Measurements from ENCODE around the gene SLC4A5. TPM values are rescaled to one million over a fixed set of nuclear protein-coding genes. Genes with fewer than 3 reads are reported as not detected.

SLC4A5 gene, protein sequence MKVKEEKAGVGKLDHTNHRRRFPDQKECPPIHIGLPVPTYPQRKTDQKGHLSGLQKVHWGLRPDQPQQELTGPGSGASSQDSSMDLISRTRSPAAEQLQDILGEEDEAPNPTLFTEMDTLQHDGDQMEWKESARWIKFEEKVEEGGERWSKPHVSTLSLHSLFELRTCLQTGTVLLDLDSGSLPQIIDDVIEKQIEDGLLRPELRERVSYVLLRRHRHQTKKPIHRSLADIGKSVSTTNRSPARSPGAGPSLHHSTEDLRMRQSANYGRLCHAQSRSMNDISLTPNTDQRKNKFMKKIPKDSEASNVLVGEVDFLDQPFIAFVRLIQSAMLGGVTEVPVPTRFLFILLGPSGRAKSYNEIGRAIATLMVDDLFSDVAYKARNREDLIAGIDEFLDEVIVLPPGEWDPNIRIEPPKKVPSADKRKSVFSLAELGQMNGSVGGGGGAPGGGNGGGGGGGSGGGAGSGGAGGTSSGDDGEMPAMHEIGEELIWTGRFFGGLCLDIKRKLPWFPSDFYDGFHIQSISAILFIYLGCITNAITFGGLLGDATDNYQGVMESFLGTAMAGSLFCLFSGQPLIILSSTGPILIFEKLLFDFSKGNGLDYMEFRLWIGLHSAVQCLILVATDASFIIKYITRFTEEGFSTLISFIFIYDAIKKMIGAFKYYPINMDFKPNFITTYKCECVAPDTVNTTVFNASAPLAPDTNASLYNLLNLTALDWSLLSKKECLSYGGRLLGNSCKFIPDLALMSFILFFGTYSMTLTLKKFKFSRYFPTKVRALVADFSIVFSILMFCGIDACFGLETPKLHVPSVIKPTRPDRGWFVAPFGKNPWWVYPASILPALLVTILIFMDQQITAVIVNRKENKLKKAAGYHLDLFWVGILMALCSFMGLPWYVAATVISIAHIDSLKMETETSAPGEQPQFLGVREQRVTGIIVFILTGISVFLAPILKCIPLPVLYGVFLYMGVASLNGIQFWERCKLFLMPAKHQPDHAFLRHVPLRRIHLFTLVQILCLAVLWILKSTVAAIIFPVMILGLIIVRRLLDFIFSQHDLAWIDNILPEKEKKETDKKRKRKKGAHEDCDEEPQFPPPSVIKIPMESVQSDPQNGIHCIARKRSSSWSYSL
- total RNA-seq, result 1 to 10 TPM; 2.1 to 3.1 (median 2.1) TPM
- long read RNA-seq, donor 1, result 0 reads
- long read RNA-seq, donor 2, result 0 reads

DNA sequence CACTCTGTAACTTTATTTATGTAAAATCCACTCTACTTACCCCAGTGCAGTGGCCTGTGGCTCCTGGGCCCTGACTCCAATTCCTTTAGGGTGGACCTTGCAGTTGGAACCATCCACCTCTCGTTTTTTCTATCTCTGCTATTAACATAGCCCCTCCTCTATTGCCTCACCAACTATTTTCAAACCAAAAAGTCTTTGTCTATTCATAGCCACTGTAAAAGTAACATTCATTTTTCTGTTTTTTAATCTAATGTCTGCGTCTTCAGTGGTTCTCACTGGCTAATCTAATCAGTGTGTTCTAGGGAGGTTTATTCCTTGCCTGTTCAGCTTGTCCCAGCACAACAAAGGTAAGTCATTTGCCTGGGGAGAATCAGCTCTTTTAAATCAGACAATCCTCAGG, at the start of gene SLC4A5:
SLC4A5 (minus strand) TSS at position 101 of the 400 bp plus-strand sequence. CDS start 28,393 bp downstream, outside the sequence.
- H3K36me3 ChIP-seq (ENCODE audit: low read depth), result no peaks in the 10 kb centered on the region
- H3K4me1 ChIP-seq (ENCODE audit: low read depth), result no peaks in the 10 kb centered on the region
- ATAC-seq, result no peak
- DNase-seq, result no peak
- H3K4me3 ChIP-seq, result no peak within 1 kb of the TSS
- H3K9me3 ChIP-seq, result no peaks in the 10 kb centered on the region
- intact Hi-C loops (cut with DNase I, micrococcal nuclease), result no loop called here
- TF ChIP-seq CTCF (IDR thresholded peaks at IDR 0.05), result no peak

DNA sequence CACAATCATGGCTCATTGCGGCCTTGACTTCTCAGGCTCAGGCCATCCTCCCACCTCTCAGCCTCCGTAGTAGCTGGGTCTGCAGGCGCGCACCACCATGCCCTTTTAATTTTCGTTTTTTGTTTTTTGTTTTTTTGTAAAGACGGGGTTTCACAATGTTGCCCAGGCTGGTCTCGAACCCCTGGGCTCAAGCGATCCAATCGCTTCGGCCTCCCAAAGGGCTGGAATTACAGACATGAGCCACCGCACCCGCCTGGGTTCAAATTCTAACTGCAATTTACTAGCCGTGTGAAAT, 49.2 kb upstream of the SLC4A5 start:
- DNase-seq (peak in 1 of 3 donors; percentile 38), ATAC-seq (no peak)
- H3K4me1 ChIP-seq (ENCODE audit: low read depth), result peaks cover 10% of the 10 kb centered on the region
- intact Hi-C loops (cut with DNase I, micrococcal nuclease), result loop anchor here in 1 of 2 donors (10.0 kb wide), 1 partner anchor 58 kb away; no protein-coding TSS in a partner anchor
- no peaks in the 10 kb centered on the region for H3K36me3 ChIP-seq (ENCODE audit: low read depth)
- no peak overlapping the region for H3K4me3 ChIP-seq
- no peak for TF ChIP-seq CTCF (IDR thresholded peaks at IDR 0.05)
- H3K9me3 ChIP-seq, result no peaks in the 10 kb centered on the region

GRCh38 chr2:74391580-74392448, 48.6 kb upstream of the SLC4A5 start:
- intact Hi-C loops (cut with DNase I, micrococcal nuclease), result loop anchor here in 1 of 2 donors (10.0 kb wide), 1 partner anchor 57 kb away; no protein-coding TSS in a partner anchor

GRCh38 chr2:74391209-74391579, 48.0 kb upstream of the SLC4A5 start:
- intact Hi-C loops (cut with DNase I, micrococcal nuclease), result loop anchor here in 1 of 2 donors (10.0 kb wide), 1 partner anchor 56 kb away; no protein-coding TSS in a partner anchor

More at GRCh38 chr2:74391580-74392448, 48.6 kb upstream of the SLC4A5 start:
- ATAC-seq (peak; percentile 99), DNase-seq (peak; percentile 91 to 97 (median 95))
- Histone ChIP-seq H3K9me3 (no peaks in the 10 kb centered on the region), H3K4me1 (ENCODE audit: low read depth) (peaks cover 10% of the 10 kb centered on the region), H3K4me3 (peak overlapping the region; percentile 93), H3K36me3 (ENCODE audit: low read depth) (no peaks in the 10 kb centered on the region)
- TF ChIP-seq CTCF (IDR thresholded peaks at IDR 0.05), result peak; percentile 97

More at GRCh38 chr2:74391209-74391579, 48.0 kb upstream of the SLC4A5 start:
- ATAC-seq (peak; percentile 38), DNase-seq (no peak)
- H3K9me3 ChIP-seq, result no peaks in the 10 kb centered on the region
- no peaks in the 10 kb centered on the region for H3K36me3 ChIP-seq (ENCODE audit: low read depth)
- peak overlapping the region; percentile 93 for H3K4me3 ChIP-seq
- peaks cover 10% of the 10 kb centered on the region for H3K4me1 ChIP-seq (ENCODE audit: low read depth)
- TF ChIP-seq CTCF (IDR thresholded peaks at IDR 0.05), result no peak
